Stimulated activated CD4-positive, alpha-beta T cell treated with anti-CD3 and anti-CD28 coated beads, Interleukin-15, amount 100 ng/mL, for 24 hours (primary cell): ENCODE results near the gene OPRPN.

Source experiments
- DNase-seq: peaks from one replicate; pipeline ENCODE4 v3.0.0-alpha.2; 2020

The OPRPN gene, protein sequence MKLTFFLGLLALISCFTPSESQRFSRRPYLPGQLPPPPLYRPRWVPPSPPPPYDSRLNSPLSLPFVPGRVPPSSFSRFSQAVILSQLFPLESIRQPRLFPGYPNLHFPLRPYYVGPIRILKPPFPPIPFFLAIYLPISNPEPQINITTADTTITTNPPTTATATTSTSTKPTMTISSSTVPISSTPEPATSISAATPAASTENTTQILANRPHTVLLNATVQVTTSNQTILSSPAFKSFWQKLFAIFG

DNA sequence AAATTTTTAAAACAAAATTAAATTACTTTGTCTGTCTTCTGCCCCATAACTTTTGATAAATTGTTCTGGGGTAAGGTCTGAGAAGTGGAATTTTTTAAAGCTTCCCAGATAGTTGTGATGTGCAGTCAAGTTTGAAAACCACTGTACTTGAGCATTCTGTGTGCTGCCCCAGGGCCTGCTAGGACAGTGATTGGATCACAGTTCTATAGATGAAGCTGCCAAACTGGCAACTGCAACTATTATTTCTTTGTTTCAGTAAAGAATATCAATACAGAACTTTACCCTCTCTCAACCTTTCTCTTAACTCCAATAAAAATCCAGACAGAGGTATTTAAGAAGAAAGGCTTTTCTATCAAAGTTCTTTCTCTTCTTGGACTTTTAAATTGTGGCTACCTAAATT, at the start of gene OPRPN:
OPRPN (plus strand) TSS at position 361 of the 400 bp plus-strand sequence. CDS start 1,346 bp downstream, outside the sequence.
- no peak for DNase-seq

DNA sequence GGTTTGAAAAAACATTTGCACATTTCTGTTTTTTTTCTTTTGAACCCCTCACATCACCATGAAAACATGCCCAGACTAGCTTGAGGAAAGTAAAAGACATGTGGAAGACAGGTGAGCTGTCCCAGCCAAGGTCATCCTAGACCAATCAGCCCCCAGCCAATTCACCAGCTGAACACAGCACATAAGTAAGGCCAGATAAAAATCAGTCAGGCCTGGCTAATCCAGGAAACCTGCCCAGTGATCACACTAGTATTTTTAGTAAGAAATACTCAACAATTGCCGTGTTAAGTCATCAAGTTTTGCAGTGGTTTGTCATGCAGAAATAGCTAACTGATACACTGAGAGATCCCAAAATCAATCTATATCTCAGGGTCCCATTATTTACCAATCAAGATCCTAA, 41.6 kb upstream of the OPRPN start:
- no peak for DNase-seq

DNA sequence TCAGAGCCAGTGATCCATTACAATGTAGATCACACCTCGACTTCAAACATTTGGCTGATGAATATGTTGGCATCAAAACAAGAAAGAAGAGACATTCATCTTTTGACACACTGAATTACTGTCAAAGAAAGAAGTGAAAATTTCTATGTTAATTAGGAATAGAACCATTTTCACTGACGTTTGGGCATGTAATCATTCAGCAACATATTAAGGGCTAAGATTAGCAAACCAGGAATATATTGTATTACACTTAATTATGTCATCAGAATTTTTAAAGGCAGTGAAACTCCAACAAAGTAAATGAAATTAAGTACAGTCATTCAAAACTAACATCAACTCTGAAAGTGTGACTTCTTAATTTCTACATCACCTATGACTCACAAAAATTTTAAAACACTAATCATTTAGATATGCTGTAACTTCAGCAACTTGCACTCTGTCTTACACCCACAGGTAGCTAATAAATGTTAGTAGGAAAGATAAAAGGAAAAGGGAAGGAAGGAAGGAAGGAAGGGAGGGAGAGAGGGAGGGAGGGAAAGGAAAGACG, 38.6 kb upstream of the OPRPN start:
- DNase-seq, result no peak

DNA sequence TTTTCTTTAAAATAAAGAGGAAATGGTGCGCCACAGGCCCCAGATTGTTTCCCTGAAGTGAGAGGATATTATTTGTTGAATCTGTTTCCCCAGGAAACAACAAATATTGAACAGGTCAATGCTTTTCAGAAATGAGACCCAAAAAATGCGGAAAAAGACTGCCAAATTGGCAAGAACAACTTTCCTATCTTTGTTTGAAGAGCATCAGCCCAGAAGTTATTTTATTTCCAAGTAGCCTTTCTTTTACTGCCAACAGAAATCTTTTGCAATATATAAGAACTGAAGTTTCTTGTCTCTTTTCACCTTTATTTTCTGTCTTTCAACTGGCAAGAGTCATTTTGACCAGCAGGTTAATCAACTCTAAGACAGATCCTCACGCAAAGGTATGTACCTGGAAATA, 37.3 kb upstream of the OPRPN start, which contains the start of gene SMR3A:
SMR3A (plus strand) TSS at position 301 of the 400 bp plus-strand sequence. CDS start 1,356 bp downstream, outside the sequence.
- DNase-seq, result no peak

DNA sequence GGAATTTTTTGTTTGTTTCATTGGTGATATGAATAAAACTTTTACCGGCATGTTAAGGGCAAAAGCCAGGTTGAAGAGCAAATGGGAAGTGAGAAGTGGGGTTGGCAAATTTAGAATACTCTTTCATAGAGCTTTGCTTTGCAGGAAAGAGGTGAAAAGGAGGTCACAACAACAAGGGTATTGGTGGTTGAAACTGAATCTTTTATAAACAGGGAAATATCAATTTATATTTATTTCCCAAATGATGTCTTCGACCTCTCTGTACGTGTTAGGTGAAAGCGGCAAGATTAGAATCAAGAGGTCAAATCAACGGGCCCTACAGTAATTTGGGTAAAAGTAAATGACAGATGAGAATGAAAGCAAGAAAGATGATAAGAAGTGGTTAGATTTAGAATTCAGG, 33.7 kb upstream of the OPRPN start:
- DNase-seq, result no peak

DNA sequence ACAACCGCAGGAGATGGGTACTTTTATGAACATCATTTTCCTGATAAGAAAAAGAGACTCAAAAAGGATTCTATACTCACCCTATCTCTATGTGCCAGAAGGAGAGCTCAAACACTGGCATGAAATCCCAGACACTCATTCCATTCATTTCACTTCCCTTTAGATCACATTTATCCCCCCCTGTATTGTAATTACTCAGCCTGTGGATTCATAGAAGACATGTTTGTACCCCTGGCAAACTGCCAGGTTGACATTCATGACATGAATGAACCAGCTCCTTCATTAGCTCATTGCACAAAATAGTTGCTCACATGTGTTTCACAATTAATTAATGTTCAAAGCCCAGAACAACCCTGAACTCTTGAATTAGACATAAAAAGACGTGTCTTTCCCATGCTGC, 32.3 kb upstream of the OPRPN start:
- no peak for DNase-seq

DNA sequence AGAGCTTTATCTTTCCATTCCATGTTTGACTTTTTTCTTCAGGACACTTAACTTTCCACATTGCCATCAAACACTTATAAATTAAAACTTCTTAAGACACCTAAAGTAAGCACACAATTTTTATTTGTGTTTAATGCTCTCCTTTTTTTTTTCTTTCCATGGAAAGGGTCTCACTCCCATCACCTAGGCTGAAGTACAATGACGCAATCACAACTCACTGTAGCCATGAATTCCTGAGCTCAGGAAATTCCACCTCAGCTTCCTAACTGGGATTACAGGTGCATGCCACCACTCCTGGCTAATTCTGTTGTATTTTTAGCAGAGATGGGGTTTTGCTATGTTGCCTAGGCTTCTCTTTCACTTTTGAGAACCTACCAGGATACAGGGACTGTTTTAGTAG, 29.9 kb upstream of the OPRPN start:
- no peak for DNase-seq

DNA sequence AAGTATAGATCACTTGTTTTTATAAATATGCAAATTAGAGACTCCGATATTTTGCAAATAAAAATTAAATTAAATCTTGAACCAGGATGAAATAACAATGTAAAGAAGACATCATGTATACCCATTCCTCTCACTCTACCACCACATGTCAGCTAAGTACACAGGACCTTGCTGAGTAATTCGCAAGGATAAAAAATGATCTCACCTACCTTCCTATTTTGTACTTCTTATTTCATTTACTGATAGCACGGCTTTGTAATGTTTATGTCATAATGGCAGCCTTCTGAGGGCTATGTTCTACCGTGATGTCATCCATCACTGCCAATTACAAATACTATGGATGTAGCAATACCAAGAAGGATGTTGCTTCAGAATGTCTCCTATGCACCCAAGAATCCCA, 25.8 kb upstream of the OPRPN start:
- no peak for DNase-seq

DNA sequence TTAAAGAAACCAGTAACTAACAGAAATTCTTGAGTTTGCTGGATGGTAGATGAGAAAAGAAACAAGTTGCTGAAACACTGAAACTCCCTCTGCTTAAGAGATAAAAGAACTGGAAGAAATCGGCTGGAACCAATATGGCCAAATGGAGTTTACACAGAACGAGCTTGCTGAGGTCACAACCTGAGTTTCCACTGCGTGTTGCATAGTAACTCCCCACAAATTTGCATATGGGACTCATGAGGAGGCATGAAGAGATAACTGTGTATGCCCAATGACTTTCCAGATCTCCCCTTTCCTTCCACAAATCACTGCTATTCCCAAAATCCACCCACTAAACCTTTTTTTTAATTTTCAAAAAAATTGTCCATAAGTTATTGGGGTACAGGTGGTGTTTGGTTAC, 25.0 kb upstream of the OPRPN start:
- no peak for DNase-seq

DNA sequence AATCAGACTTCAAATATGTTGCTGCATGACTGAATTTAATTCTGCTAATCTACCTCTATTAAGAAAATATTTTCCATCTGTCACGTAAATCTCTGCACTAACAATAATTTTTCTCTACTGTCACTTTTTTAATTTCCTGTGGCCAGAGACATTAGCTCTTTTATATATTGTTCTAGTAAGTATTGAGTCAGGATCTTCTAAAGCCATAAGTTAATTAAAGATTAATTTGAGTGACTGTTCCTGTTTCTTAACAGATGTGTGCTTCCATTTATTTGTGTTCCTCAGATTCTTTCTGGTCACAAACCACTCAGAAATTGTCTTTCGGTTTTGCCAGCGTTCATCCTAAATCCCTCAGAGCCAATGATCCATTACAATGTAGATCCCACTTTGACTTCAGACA, 17.2 kb upstream of the OPRPN start:
- DNase-seq, result no peak

DNA sequence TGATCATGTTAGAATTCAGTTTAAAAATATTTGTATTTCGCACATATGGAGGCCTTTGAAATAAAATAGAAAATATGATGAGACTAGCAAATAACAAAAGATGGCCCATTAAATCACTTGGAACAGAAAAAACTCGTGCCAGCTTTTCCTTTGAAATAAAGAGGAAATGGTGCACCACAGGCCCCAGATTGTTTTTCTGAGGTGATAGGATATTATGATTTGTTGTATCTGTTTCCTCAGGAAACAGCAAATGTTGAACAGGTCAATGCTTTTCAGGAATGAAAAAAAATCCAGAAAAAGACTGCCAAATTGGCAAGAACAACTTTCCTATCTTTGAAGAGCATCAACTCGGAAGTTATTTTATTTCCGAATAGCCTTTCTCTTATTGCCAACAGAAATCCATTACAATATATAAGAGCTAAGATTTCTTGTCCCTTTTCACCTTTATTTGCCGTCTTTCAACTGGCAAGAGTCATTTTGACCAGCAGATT, 15.0 kb upstream of the OPRPN start, which contains the start of gene SMR3B:
SMR3B (plus strand) TSS at position 441 of the 491 bp plus-strand sequence. CDS start 1,380 bp downstream, outside the sequence.
- DNase-seq, result no peak

DNA sequence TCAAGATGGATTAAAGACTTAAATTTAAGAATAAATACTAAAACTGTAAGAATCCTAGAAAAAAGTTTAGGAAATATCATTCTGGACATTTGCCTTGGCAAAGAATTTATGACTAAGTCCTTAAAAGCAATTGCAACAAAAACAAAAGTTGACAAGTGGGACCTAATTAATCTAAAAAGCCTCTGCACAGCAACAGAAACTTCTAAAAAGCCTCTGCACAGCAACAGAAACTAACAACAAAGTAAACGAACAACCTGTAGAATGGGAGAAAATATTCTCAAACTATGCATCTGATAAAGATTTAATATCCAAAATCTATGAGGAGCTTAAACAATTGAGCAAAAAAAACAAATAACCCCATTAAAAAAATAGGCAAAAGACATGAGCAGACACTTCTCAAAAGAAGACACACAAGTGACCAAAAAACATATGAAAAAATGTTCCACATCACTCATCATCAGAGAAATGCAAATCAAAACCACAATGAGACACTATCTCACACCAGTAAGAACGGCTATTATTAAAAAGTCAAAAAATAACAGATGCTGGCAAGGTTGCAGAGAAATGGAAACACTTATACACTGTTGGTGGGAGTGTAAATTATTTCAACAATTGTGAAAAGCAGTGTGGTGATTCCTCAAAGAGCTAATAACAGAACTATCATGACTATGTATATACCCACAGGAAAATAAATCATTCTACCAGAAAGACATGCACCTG, 5.5 kb upstream of the OPRPN start:
- no peak for DNase-seq

DNA sequence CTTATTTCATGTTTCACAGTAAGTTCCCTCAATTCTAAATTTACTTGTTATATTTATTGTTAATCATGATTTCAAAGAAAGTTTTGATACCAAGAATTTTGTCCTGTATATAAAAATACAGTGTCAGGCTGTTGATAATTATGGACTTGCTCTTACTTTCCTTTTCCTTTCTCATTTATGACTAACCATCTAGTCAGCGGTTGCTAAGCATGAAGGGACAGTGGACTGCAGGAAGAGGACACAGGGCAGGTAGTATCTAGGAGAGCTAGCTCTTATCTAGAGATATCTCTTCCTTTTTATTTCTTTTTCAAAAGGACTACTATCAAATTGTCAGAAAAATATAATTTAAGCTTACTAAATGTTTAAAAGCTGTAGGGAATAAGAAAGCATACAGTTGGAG, 1.6 kb downstream of the OPRPN start:
- no peak for DNase-seq

DNA sequence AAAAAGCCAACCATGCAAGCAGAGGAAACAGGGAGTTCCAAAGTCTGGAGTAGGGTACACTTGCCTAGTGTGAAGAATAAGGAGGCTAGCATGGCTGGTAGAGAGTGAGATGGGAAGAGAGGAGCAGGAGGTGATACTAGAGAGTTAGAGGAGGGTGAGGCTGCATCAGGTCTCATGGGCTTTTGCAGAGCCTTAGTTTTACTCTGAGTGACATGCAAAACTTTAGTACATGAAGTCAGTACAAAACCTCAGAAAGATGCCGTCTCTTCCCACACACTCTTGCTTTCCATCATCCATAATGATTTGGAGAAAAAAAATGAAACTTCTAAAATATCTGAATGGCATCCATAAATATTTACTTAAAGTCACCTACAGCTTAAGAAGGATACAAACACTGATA, 5.0 kb downstream of the OPRPN start:
- no peak for DNase-seq

DNA sequence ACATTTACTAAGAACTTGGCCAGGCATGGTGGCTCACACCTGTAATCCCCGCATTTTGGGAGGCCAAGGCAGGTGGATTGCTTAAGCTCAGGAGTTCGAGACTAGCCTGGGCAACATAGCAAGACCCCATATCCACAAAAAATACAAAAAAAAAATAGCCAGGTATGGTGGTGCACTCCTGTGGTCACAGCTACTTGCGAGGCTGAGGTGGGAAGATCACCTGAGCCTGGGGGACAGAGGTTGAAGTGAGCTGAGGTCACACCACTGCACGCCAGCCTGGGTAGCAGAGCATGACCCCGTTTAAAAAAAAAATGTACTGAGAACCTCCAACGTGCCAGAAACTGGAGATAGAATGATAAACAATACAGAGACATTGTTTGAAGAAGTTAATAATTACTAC, 8.0 kb downstream of the OPRPN start:
- DNase-seq, result no peak

DNA sequence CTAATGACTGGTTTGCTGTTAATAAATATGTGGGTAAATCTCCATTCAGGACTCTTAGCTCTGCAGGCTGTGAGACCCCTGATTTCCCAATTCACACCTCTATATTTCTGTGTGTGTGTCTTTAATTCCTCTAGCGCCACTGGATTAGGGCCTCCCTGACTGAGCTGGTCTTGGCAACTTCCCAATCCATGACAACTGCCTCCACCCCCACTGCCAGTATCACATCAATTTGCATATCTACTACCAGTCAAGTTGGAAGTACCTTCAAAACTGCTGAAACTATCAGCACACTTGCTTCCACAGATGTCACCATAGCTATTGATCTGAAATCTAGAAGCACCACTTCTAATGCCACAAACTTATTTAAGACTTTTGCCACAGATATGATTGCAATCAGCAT, 27.6 kb downstream of the OPRPN start:
- no peak for DNase-seq

DNA sequence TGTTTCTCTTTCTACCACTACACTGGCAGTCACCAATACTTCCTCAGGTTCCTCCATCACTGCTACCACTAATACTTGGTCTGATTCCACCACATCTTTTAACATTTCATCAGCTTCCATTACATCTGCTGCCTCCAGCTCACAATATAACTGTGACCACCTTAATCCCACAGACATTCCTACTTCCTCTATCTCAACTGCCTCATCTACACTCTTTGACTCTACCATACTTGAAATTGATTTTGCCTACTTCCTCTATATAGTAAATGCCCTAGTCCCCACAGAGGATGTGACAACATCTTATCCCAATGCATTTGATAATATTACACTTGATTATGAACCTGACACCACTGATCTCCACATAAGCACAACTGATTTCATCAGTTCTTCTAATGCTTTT, 29.0 kb downstream of the OPRPN start:
- DNase-seq, result no peak

DNA sequence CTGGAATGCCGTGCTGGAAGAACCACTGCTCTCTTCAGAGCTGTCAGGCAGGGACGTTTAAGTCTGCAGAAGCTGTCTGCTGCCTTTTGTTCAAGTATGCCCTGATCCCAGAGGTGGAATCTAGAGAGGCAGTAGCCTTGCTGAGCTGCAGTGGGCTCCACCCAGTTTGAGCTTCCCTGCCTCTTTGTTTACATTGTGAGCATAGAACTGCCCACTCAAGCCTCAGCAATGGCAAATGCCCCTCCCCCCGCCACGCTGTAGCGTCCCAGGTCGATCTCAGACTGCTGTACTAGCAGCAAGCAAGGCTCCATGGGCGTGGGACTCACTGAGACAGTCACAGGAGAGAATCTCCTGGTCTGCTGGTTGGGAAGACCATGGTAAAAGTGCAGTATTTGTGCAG, 39.5 kb downstream of the OPRPN start:
- no peak for DNase-seq

DNA sequence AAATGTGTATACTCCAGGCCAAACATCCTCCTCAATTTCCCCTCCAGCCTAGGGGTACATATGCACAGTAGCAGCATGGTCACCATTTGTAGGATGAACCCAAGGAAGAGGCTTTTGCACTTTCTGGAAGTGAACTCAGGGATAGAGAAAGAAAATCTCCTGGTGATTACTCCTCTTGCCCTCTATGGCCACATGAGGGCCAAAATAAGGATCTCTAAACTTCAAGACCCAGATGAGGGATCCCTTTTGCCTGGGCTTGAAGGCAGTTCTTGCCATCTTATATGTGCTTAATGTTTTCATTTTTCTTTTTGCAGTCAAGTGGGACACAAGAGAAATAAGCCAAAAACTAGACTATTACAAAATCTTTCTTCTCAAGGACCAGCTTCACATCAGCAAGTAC, 44.7 kb downstream of the OPRPN start:
- DNase-seq, result no peak

DNA sequence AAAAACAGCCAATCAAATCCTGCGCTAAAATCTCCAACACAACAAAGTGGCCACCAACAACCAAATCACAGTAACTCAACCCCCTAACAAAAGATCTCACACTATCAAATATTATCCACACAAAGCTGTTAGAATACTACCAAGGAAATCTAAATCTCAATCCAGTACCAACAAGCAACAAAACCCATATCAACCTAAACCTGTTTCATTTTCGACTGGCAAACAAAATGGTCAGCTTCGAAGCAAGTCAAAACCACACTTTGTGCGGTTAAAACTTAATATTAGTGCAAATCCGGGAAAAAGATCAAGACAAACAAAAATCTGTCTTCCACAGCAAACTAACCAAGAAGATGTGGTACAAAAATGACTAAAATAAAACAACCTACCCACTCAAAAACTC, 45.6 kb downstream of the OPRPN start:
- no peak for DNase-seq

DNA sequence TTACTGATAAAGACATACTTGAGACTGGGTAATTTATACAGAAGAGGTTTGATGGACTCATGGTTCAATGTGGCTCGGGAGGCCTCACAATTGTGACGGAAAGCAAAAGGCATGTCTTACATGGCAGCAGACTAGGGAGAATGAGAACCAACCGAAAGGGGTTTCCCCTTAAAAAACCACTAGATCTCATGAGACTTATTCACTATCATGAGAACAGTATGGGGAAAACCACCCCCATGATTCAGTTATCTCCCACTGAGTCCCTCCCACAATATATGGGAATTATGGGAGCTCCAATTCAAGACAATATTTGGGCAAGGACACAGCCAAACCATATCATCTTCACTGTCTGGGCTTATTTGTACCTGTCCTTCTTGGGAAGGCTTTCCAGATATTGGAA, 51.5 kb downstream of the OPRPN start:
- DNase-seq, result no peak

DNA sequence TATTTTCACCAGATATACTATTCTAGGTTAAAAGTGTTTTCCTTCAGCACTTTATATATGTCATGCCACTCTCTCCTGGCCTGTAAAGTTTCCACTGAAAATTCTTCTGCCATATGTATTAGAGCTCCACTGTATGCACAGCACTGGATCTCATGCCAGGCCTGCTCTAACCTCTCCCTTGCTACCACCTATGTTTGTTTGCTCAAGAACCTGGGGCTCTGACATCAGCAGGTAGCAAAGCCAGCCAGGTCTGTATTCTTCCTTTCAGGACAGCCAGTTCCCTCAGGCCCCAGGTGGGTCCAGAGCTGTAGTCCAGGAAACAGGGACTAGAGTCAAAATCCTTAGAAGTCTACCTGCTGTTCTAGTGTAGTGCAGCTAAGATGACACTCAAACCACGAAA, 55.2 kb downstream of the OPRPN start:
- no peak for DNase-seq
